Inflammatory macrophage (primary cell): ENCODE measurements around the gene PLPP2.
A peak's percentile ranks its signal among the peaks of the same experiment; 100 is the strongest.
"Not testable (repeated sequence)": the region's sequence is repeated elsewhere in the genome, so short reads cannot be mapped to it uniquely, and the experiment has no call there.

ENCODE experiments used
- DNase-seq, 2 donors: peaks; one replicate each; pipeline ENCODE4 v3.0.0-alpha.2; 2020 to 2022

Gene PLPP2

GRCh38 chr19:262125-262524, 29.1 kb downstream of the PLPP2 start:
- DNase-seq: no peak

DNA sequence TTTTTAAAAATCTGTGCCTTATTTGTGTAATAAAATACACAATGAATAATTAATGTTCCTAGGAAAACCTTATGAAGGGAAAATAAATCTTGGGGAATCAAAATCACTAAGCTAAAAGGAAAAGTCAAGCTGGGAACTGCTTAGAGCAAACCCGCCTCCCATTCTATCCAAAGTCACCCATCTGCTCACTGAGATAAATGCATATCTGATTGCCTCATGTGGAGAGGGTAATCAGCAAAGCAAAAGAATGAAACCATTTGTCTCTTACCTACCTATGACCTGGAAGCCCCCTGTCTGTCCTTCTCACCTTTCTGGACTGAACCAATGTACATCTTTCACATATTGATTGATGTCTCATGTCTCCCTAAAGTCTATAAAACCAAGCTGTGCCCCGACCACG, 34.4 kb downstream of the PLPP2 start:
- DNase-seq: not testable (repeated sequence)

DNA sequence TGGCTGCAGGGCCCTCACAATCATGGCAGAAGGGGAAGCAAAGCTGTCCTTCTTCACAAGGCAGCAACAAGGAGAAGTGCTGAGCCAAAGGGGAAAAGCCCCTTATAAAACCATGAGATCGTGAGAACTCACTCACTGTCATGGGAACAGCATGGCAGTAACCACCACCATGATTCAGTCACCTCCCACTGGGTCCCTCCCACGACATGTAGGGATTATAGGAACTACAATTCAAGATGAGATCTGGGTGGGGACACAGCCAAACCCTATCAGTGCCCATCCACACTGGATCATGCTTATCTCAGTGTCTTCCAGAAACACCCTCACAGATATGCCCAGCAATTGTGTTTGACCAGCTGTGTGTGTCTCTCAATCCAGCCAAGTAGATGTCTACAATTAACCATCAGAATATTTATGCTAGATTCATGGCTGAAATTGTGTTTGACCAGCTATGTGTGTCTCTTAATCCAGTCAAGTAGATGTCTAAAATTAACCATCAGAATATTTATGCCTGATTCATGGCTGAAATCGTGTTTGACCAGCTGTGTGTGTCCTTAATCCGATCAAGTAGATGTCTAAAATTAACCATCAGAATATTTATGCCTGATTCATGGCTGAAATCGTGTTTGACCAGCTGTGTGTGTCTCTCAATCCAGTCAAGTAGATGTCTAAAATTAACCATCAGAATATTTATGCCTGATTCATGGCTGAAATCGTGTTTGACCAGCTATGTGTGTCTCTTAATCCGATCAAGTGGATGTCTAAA, 38.6 kb downstream of the PLPP2 start:
- DNase-seq: peak; percentile 34 to 55

DNA sequence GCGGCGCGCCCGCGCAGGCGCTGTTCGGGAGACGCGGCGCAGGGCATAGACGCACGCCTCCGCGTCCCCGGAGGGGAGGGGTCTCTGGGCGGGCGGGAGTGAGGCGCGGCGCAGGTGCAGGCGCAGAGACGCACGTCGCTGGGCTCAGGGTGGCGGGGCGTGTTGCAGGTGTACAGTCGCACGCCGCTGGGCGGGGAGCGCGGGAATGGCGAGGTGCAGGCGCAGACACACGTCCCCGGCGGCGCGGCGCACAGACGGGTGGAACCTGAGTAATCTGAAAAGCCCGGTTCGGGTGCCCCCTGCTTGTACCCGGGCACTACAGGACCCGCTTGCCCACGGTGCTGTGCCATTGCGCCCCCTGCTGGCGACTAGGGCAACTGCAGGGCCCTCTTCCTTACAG, 44.7 kb downstream of the PLPP2 start:
- no peak for DNase-seq

GRCh38 chr19:245900-246299, 45.3 kb downstream of the PLPP2 start:
- not testable (repeated sequence) for DNase-seq

DNA sequence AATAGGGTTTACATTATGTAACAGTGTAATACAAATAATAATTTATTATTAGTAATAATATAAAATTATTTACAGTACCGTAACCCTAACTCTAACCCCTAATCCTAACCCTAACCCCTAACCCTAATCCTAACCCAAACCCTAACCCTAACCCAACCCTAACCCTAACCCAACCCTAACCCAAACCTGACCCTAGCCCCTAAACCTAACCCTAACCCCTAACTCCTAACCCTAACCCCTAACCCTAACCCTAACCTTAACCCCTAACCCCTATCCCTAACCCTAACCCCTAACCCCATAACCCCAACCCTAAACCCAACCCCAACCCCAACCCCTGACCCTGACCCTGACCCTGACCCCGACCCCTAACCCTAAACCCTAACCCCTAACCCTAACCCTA, 45.7 kb downstream of the PLPP2 start:
- no peak for DNase-seq
